Activated CD8-positive, alpha-beta memory T cell treated with anti-CD3 and anti-CD28 coated beads, Interleukin-2, amount 50 U/mL, for 1 hour (primary cell): ENCODE results near the gene ITPK1.

Source experiments
- DNase-seq: peaks from one replicate; pipeline ENCODE4 v3.0.0-alpha.2; 2020; ENCODE audit errors: extremely low read depth

ITPK1 gene

GRCh38 chr14:92897922-92898565, 217.7 kb downstream of the ITPK1 start:
- DNase-seq, result no peak

- DNase-seq, result no peak
Observed at GRCh38 chr14:92895352-92895878, 220.3 kb downstream of the ITPK1 start.

- no peak for DNase-seq
Observed at GRCh38 chr14:92892589-92892988, 223.1 kb downstream of the ITPK1 start.

- DNase-seq, result no peak
Observed at GRCh38 chr14:92890830-92891588, 224.7 kb downstream of the ITPK1 start.

GRCh38 chr14:92888896-92889295, 226.8 kb downstream of the ITPK1 start:
- no peak for DNase-seq

GRCh38 chr14:92887157-92887556, 228.6 kb downstream of the ITPK1 start:
- DNase-seq, result no peak
